ENCODE results near the gene VWF.

The VWF gene

GRCh38 chr12:6076346-6076745, 48.1 kb downstream of the VWF start:
- DNase-seq: no peak
- Histone ChIP-seq H3K4me3 (ENCODE audit: low read length) (no peak overlapping the region), H3K36me3 (replicated peaks; ENCODE audit: insufficient read depth, low read length) (no peaks in the 10 kb centered on the region), H3K79me2 (ENCODE audit: low read length) (no peaks in the 10 kb centered on the region), H3K9me3 (replicated peaks; ENCODE audit: insufficient read depth, low read length) (no peaks in the 10 kb centered on the region), H3F3A (ENCODE audit: insufficient read depth, low read length) (no peaks in the 10 kb centered on the region), H3K4me1 (ENCODE audit: low read length) (peaks cover 16% of the 10 kb centered on the region), H3K27ac (ENCODE audit: low read length) (no peak overlapping the region), H3K27me3 (replicated peaks; ENCODE audit: insufficient read depth, low read length) (no peaks in the 10 kb centered on the region), H3K4me2 (ENCODE audit: low read depth, low read length) (no peak overlapping the region), H2AFZ (ENCODE audit: low read length) (no peak overlapping the region), H3K9me2 (replicated peaks; ENCODE audit: insufficient read depth, low read length) (no peaks in the 10 kb centered on the region), H4K20me1 (ENCODE audit: insufficient read depth, low read length) (no peaks in the 10 kb centered on the region), H3K9ac (ENCODE audit: low read length) (no peak overlapping the region)
- TF ChIP-seq CTCF (IDR thresholded peaks at IDR 0.05; ENCODE audit: low read length): no peak
- no peak for TF ChIP-seq EZH2 (optimal IDR thresholded peaks at IDR 0.05; ENCODE audit: low read depth, low read length)
- no peak for TF ChIP-seq EZH2phosphoT487 (IDR thresholded peaks at IDR 0.05; ENCODE audit: low read length)

GRCh38 chr12:6074979-6075585, 49.4 kb downstream of the VWF start:
- Histone ChIP-seq H3K4me3 (ENCODE audit: low read length) (peak overlapping the region; percentile 52), H3K27ac (ENCODE audit: low read length) (no peak overlapping the region)
- TF ChIP-seq CTCF (IDR thresholded peaks at IDR 0.05; ENCODE audit: low read length): no peak
- no peak for TF ChIP-seq EZH2phosphoT487 (IDR thresholded peaks at IDR 0.05; ENCODE audit: low read length)
- no peak for TF ChIP-seq EZH2 (optimal IDR thresholded peaks at IDR 0.05; ENCODE audit: low read depth, low read length)

GRCh38 chr12:6074427-6074826, 50.0 kb downstream of the VWF start:
- no peak for TF ChIP-seq CTCF (IDR thresholded peaks at IDR 0.05; ENCODE audit: low read length)
- no peaks in the 10 kb centered on the region for H3K27me3 ChIP-seq (replicated peaks; ENCODE audit: insufficient read depth, low read length)
- H3K27ac ChIP-seq (ENCODE audit: low read length): no peak overlapping the region
- no peaks in the 10 kb centered on the region for H3K36me3 ChIP-seq (replicated peaks; ENCODE audit: insufficient read depth, low read length)
- H3K9ac ChIP-seq (ENCODE audit: low read length): peak overlapping the region; percentile 11; the same call in 1 of the 2 replicates
- H3F3A ChIP-seq (ENCODE audit: insufficient read depth, low read length): no peaks in the 10 kb centered on the region
- DNase-seq: peak; percentile 49
- H2AFZ ChIP-seq (ENCODE audit: low read length): peak overlapping the region; percentile 77
- peak overlapping the region; percentile 73 for H3K4me2 ChIP-seq (ENCODE audit: low read depth, low read length)
- H3K9me3 ChIP-seq (replicated peaks; ENCODE audit: insufficient read depth, low read length): no peaks in the 10 kb centered on the region
- peaks cover 21% of the 10 kb centered on the region for H3K4me1 ChIP-seq (ENCODE audit: low read length)
- no peaks in the 10 kb centered on the region for H3K79me2 ChIP-seq (ENCODE audit: low read length)
- peak overlapping the region; percentile 52 for H3K4me3 ChIP-seq (ENCODE audit: low read length)
- H4K20me1 ChIP-seq (ENCODE audit: insufficient read depth, low read length): no peaks in the 10 kb centered on the region
- no peaks in the 10 kb centered on the region for H3K9me2 ChIP-seq (replicated peaks; ENCODE audit: insufficient read depth, low read length)

More at GRCh38 chr12:6074979-6075585, 49.4 kb downstream of the VWF start:
- Histone ChIP-seq H3K9me3 (replicated peaks; ENCODE audit: insufficient read depth, low read length) (no peaks in the 10 kb centered on the region), H2AFZ (ENCODE audit: low read length) (peak overlapping the region; percentile 77), H3K4me2 (ENCODE audit: low read depth, low read length) (peak overlapping the region; percentile 73), H3K9ac (ENCODE audit: low read length) (peak overlapping the region; percentile 11; the same call in 1 of the 2 replicates), H3F3A (ENCODE audit: insufficient read depth, low read length) (no peaks in the 10 kb centered on the region), H3K4me1 (ENCODE audit: low read length) (peaks cover 21% of the 10 kb centered on the region), H3K27me3 (replicated peaks; ENCODE audit: insufficient read depth, low read length) (no peaks in the 10 kb centered on the region), H3K9me2 (replicated peaks; ENCODE audit: insufficient read depth, low read length) (no peaks in the 10 kb centered on the region), H4K20me1 (ENCODE audit: insufficient read depth, low read length) (no peaks in the 10 kb centered on the region), H3K79me2 (ENCODE audit: low read length) (no peaks in the 10 kb centered on the region), H3K36me3 (replicated peaks; ENCODE audit: insufficient read depth, low read length) (no peaks in the 10 kb centered on the region)
- DNase-seq: peak; percentile 20

All from MM.1S (cell line).